ENCODE results near the gene INPP5D.
"Not testable (repeated sequence)": the region's sequence is repeated elsewhere in the genome, so short reads cannot be mapped to it uniquely, and the experiment has no call there.

INPP5D gene

GRCh38 chr2:233059797-233060500, at the start of gene INPP5D:
Gene INPP5D (plus strand): TSS chr2:233060342. CDS start chr2:233060479, 137 bp downstream.
- no peak for DNase-seq (ENCODE audit: low spot score)

DNA sequence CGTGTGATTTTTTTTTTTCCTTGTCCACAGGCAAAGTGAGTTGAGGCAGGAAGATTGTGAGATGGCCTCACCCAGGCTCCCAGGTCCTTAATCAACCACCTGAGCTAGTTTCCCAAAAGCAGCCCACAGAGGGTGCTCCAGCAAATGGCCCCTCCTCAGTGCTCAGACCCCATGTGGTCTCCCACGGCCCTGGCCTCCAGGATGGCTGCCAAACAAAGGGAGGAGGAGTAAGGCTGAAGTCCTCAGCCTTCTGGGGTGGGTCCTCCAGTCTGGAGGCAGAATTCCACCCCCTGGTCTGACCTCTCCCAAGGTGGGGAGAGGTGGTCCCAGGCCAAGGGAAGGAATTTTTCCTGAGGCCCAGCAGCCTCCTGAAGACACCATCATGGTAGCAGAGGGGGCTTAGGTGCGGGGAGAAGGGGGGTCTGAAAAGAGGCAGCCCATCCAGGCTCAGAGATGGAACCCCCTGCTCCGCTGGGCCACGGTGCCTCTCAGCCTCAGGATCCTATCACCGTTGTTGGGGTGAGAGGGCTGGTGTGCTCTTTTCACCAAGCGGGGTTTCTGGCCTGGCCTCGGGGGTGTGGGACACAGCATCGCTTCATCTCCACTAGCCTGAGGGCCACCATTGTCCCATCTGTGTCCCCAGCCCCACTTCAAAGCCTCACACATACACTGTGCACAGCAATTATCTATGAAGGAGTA, 49.4 kb upstream of the INPP5D start:
- no peak for DNase-seq (ENCODE audit: low spot score)

DNA sequence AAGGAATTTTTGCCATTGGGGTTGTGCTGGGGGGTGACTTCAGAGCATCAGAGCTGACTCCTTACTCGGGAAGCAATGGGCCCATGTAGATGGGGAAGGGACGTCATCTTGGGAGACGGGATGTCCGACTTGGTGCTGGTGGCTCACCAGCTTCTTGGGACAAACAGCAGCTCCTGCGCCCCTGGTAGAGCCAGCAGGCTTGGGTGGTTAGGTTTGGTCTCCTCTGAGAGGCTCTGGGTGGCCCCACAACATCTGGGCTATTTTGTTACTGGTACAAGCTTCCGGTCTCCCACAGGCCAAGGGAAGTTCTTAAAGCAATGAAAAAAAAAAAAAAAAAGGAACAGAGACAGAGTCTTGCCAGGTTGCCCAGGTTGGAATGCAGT, 48.9 kb upstream of the INPP5D start:
- no peak for DNase-seq (ENCODE audit: low spot score)

DNA sequence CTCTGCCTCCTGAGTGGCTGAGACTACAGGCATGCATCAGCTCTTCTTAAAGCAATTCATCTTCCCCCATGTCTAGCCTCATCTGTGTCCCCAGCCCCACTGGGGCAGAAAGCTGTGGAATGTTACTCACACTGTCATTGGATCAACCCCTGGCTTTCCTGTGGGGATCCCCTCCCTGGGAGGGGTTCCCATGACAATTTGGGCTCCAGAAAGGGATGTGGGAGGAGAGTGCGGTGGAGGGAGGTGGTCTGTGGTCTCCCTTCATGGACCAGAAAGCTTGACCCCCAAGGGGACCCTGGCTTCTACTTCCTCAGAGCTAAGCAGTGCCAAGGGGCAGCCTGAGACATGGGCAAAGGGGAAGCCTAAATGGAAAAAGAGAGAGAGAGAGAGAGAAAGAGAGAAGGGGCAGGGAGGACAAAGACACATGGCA, 48.4 kb upstream of the INPP5D start:
- no peak for DNase-seq (ENCODE audit: low spot score)

GRCh38 chr2:233012301-233012971, 47.7 kb upstream of the INPP5D start:
- no peak for DNase-seq (ENCODE audit: low spot score)

GRCh38 chr2:233013027-233013461, 47.1 kb upstream of the INPP5D start, which contains the start of gene NGEF:
Gene NGEF (minus strand): TSS chr2:233013256. CDS start chr2:232974890, 38,366 bp downstream.
- DNase-seq (ENCODE audit: low spot score), result no peak

- no peak for DNase-seq (ENCODE audit: low spot score)
Measured at GRCh38 chr2:233013650-233014049, 46.5 kb upstream of the INPP5D start.

GRCh38 chr2:233015019-233015645, 45.0 kb upstream of the INPP5D start:
- DNase-seq (ENCODE audit: low spot score), result no peak

DNA sequence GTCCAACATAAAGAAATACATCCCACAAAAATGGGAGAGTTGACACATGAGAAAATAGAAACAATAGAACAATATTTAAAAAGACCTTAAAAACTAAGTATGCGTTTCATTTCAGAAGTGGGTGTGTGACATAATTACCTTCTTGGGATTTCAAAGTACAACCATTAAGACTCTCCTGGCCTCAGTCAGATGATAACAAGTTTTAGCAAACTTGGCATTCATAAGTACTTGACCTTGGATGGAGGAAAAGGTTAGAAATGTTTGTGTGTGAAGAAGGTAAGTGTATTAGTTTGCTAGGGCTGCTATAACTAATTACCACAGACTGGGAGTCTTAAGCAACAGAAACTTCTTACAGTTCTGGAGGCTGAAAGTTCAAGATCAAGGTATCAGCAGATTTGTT, 42.2 kb upstream of the INPP5D start:
- DNase-seq (ENCODE audit: low spot score), result no peak

- DNase-seq (ENCODE audit: low spot score), result not testable (repeated sequence)
Measured at GRCh38 chr2:233019610-233020009, 40.5 kb upstream of the INPP5D start.

DNA sequence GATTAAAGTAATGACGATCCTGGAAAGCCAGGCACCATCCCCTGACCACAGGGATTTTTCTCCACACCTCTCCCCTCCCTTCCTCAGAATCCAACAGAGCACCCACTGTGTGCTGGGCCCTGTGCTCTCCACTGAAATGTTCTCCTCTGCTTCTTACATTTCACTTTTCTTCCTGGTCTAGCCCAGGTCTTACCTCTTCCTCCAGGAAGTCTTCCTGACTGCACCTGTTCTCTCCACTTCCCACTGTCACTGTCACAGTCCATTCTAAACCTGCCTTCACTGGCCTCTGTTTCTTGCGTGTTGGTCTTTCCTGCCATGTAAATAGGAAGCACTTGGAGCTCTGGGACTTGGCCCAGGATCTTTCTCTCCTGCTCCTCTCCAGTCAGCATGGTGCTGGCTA, 39.7 kb upstream of the INPP5D start:
- DNase-seq (ENCODE audit: low spot score), result no peak

- DNase-seq (ENCODE audit: low spot score), result no peak
Measured at GRCh38 chr2:233021771-233022170, 38.4 kb upstream of the INPP5D start.

DNA sequence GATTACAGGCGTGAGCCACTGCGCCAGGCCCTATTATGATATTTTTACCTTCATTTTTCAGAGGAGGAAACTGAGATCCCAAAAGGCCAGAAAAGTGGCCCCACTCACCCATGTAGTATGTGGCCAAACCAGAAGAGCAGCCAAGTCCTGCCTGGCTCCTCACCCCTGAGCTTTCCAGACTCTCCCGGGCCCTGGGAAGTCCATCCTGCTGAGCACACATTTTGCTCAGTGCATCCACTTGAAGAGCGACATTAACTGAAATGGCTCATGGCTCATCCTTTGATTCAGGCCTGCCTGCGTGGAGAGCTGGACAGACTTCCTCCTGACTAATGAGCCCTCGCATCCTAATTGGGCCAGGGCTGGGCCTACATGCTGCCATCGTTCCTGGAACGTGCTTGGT, 37.6 kb upstream of the INPP5D start:
- no peak for DNase-seq (ENCODE audit: low spot score)

- no peak for DNase-seq (ENCODE audit: low spot score)
Measured at GRCh38 chr2:233023007-233023760, 37.0 kb upstream of the INPP5D start.

DNA sequence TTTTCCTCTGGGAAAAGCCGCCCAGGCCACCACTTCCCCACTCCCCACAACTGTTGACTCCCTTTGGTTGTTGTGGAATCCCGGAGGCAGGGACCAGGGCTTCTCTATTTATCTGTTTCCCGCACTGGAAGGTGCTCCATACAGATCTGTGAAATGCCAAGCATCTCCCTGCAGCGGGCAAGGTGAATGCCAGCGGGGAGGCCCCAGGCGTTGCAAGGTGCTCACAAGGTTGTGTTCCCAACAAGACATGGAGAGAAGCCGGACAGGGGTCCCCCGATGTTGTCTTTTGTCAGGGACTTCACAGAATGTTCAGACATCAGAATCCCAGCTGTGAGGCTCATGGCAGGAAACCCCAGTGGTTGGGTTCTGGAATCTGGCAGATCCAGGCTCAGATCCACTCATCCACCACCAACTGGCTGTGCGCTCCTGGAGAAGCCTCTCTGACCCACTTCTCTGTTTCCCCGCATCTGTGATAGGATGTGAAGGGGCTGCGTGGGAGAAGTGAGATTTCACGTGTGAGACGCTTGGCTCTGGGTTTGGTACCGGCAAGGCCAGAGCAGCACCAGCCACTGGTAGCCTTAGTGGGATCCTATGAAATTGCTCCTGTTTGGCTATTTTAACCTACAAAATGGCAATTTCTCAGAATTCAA, 36.3 kb upstream of the INPP5D start:
- no peak for DNase-seq (ENCODE audit: low spot score)

GRCh38 chr2:233025706-233026105, 34.4 kb upstream of the INPP5D start:
- no peak for DNase-seq (ENCODE audit: low spot score)

GRCh38 chr2:233026198-233026813, 33.8 kb upstream of the INPP5D start:
- DNase-seq (ENCODE audit: low spot score), result no peak

DNA sequence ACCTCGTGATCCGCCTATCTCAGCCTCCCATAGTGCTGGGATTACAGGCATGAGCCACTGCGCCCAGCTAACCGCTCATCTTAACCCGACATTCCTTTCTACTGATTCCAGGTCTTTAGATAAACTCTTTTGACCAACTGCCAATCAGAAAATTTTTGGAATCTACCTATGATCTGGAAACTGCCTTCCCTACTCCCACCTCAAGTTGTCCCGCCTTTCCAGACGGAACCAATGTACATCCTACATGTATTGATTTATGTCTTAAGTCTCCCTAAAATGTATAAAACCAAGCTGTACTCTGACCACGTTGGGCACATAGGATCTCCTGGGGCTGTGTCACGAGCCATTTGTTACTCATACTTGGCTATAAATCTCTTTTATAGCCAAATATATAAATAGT, 30.8 kb upstream of the INPP5D start:
- no peak for DNase-seq (ENCODE audit: low spot score)

DNA sequence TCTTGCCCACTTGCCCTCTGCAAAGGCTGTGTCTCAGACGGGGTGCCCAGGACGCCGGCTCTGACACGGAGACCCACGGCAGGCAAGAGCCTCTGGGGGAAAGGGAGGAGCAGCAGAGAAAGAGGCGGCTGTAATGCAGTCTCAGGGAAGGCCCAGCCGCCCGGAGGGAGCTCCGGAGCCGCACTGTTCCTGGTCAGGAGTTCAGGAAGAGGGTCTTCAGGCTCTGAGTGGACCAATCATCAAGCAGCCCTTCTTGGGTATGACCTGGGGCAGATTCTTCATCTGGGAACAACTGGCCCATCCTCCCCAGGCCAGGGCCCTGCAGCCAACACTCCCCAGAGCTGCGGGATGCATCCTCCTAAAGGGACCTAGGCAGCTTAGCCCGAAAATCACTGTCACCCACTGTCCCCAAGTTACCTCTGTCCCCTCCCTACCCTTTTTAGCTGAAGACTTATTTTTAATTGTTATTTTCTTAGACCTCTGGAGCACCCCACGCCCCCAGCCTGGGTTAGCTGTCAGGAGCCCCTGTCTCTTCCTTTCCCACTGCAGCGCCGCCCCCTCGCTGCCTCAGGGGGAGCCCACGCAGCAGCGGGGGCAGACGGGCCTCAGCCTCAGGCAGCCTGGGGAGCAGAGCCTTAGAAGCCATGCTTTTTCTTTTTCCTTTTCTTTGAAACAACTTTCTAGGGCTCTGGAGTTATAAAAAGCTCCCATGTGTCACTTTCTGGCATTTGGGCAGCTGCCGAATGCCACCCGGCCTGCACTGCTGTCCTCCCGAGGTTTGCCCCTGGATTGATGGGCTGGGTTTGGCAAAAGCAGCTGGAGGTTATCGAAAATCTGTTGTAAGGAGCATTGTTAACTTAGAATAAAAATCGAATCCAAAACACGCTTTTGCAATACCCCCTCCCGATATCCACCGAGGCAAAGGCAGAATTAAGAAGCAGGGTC, 28.3 kb upstream of the INPP5D start:
- DNase-seq (ENCODE audit: low spot score), result no peak
